ENCODE measurements around the gene PIP4P1.

DNA sequence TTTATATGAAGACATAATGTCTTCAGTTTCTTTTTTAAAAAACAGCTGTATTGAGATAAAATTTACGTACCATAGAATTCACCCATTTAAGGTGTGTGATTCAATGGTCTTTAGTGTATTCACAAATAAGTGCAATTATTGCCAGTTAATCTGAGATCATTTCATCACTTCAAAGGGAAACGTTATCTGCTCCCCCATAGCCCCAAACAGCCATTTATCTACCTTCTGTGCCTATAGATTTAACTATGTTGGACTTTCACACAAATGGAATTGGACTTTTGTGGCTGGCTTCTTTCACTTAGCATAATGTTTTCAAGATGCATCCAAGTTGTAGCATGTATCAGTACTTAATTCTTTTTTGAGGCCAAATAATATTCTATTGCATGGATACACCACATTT, 17.7 kb upstream of the PIP4P1 start:
- no peak for TF ChIP-seq HDAC6 (IDR thresholded peaks at IDR 0.05; ENCODE audit: unreplicated experiment)
- no peak for TF ChIP-seq ASH2L (IDR thresholded peaks at IDR 0.05; ENCODE audit: borderline replicate concordance, low read depth)
- TF ChIP-seq FOXK2 (IDR thresholded peaks at IDR 0.05) = no peak
- TF ChIP-seq, protein P1, sequence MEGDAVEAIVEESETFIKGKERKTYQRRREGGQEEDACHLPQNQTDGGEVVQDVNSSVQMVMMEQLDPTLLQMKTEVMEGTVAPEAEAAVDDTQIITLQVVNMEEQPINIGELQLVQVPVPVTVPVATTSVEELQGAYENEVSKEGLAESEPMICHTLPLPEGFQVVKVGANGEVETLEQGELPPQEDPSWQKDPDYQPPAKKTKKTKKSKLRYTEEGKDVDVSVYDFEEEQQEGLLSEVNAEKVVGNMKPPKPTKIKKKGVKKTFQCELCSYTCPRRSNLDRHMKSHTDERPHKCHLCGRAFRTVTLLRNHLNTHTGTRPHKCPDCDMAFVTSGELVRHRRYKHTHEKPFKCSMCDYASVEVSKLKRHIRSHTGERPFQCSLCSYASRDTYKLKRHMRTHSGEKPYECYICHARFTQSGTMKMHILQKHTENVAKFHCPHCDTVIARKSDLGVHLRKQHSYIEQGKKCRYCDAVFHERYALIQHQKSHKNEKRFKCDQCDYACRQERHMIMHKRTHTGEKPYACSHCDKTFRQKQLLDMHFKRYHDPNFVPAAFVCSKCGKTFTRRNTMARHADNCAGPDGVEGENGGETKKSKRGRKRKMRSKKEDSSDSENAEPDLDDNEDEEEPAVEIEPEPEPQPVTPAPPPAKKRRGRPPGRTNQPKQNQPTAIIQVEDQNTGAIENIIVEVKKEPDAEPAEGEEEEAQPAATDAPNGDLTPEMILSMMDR (IDR thresholded peaks at IDR 0.05 in 2 of 3, conservative IDR thresholded peaks at IDR 0.05 in 1 of 3; ENCODE audit: control insufficient read depth in 2 of 3, extremely low read depth in 1 of 3, insufficient read depth in 1 of 3, low read depth in 3 of 3, low read length in 3 of 3) = no peak
- TF ChIP-seq POLR2AphosphoS5 (IDR thresholded peaks at IDR 0.05; ENCODE audit: low read length) = no peak
- TF ChIP-seq, protein P2, sequence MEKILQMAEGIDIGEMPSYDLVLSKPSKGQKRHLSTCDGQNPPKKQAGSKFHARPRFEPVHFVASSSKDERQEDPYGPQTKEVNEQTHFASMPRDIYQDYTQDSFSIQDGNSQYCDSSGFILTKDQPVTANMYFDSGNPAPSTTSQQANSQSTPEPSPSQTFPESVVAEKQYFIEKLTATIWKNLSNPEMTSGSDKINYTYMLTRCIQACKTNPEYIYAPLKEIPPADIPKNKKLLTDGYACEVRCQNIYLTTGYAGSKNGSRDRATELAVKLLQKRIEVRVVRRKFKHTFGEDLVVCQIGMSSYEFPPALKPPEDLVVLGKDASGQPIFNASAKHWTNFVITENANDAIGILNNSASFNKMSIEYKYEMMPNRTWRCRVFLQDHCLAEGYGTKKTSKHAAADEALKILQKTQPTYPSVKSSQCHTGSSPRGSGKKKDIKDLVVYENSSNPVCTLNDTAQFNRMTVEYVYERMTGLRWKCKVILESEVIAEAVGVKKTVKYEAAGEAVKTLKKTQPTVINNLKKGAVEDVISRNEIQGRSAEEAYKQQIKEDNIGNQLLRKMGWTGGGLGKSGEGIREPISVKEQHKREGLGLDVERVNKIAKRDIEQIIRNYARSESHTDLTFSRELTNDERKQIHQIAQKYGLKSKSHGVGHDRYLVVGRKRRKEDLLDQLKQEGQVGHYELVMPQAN (conservative IDR thresholded peaks at IDR 0.05) = no peak
- TF ChIP-seq TAF1 (IDR thresholded peaks at IDR 0.05; ENCODE audit: borderline replicate concordance, low read depth, low read length) = no peak
- TF ChIP-seq, protein P3, sequence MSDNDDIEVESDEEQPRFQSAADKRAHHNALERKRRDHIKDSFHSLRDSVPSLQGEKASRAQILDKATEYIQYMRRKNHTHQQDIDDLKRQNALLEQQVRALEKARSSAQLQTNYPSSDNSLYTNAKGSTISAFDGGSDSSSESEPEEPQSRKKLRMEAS (IDR thresholded peaks at IDR 0.05; ENCODE audit: low read depth, low read length) = no peak
- no peak for TF ChIP-seq RAD21 (IDR thresholded peaks at IDR 0.05; ENCODE audit: insufficient read depth, low read depth, low read length)
